ENCODE data around the gene AGPAT4.

DNA sequence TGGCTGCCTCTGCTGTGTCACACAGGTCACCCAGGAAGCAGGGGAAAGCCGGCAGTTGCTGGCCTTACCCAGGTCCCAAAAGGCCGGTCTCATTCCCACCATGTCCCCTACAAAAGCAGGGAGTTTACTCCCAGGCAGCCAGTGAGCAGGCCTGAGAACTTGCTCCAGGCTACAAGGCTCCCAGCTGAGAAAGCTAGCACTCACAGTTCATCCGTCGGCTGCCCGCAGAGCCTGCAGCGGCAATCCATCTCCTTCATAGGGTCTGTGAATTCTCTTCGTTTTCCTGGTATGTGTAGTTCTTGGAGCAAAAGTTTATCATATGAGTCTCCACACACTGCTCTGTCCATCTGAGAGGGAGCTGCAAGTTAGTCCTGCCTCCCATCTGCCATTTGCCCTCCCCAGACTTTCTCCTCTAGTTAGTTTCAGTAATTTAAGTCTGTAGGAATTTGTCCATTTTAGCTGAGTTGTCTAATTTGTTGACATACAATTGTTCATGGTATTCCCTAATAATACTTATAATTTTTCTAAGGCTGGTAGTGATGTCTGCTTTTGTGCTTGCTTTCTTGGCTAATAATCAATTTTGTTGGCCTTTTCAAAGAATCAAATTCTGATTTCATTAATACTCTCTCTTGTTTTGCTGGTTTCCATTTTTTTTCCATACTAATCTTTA lies 146.7 kb downstream of the AGPAT4 start:
- TF ChIP-seq, protein P1, sequence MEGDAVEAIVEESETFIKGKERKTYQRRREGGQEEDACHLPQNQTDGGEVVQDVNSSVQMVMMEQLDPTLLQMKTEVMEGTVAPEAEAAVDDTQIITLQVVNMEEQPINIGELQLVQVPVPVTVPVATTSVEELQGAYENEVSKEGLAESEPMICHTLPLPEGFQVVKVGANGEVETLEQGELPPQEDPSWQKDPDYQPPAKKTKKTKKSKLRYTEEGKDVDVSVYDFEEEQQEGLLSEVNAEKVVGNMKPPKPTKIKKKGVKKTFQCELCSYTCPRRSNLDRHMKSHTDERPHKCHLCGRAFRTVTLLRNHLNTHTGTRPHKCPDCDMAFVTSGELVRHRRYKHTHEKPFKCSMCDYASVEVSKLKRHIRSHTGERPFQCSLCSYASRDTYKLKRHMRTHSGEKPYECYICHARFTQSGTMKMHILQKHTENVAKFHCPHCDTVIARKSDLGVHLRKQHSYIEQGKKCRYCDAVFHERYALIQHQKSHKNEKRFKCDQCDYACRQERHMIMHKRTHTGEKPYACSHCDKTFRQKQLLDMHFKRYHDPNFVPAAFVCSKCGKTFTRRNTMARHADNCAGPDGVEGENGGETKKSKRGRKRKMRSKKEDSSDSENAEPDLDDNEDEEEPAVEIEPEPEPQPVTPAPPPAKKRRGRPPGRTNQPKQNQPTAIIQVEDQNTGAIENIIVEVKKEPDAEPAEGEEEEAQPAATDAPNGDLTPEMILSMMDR (IDR thresholded peaks at IDR 0.05; ENCODE audit: low read depth, low read length, poor library complexity, severe bottlenecking), result no peak
- no peak for TF ChIP-seq EZH2phosphoT487 (IDR thresholded peaks at IDR 0.05; ENCODE audit: borderline replicate concordance, low read length)

Data from DOHH2 (cell line).